PFSK-1 (cell line): Measurements from ENCODE around the gene CCN2.

Source experiments
- FOXP2 ChIP-seq: optimal IDR thresholded peaks from 2 replicates; pipeline ENCODE3; 2011; ENCODE audit warnings: borderline replicate concordance, control low read depth, inconsistent platforms; ENCODE audit not compliant: insufficient read depth; ENCODE audit errors: extremely low read length, extremely low read depth
- POLR2AphosphoS5 ChIP-seq: IDR thresholded peaks from 2 replicates; pipeline ENCODE4 v1.6.1; 2012; ENCODE audit warnings: low read depth, mild to moderate bottlenecking, control low read depth, low read length, moderate library complexity
- SIN3A ChIP-seq: IDR thresholded peaks from 2 replicates; pipeline ENCODE4 v1.6.1; 2012; ENCODE audit warnings: mild to moderate bottlenecking, low read length, moderate library complexity, borderline replicate concordance; ENCODE audit not compliant: insufficient read depth
- TAF1 ChIP-seq: IDR thresholded peaks from 2 replicates; pipeline ENCODE4 v1.6.1; 2012; ENCODE audit warnings: low read length, control low read depth, borderline replicate concordance; ENCODE audit not compliant: insufficient read depth
- TF ChIP-seq, protein P1 (sequence below), 2 experiments: IDR thresholded peaks; 2 replicates each; pipeline versions ENCODE4 v1.6.1 to v1.8.0; 2011 to 2012; ENCODE audit warnings: low read depth in 2 of 2, low read length in 2 of 2, control low read depth in 1 of 2, inconsistent platforms in 1 of 2, mild to moderate bottlenecking in 1 of 2, moderate library complexity in 1 of 2; ENCODE audit not compliant: insufficient read depth in 1 of 2

The CCN2 gene

DNA sequence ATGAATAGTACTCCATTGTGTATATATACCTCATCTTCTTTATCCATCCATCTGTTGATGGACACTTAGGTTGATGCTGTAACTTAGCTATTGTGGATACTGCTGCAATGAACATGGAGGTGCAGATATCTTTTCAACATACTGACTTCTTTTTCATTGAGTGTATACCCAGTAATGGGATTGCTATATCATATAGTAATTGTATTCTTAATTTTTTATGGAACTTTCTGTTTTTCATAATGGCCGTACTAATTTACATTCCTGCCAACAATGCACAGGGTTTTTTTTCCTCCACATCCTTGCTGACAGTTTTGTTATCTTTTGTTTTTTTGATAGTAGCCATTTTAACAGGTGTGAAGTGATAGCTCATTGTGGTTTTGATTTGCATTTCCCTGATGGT lies 5.2 kb downstream of the CCN2 start:
- TF ChIP-seq FOXP2 (no peak), TAF1 (no peak), POLR2AphosphoS5 (no peak), SIN3A (no peak)
- TF ChIP-seq, protein P1, sequence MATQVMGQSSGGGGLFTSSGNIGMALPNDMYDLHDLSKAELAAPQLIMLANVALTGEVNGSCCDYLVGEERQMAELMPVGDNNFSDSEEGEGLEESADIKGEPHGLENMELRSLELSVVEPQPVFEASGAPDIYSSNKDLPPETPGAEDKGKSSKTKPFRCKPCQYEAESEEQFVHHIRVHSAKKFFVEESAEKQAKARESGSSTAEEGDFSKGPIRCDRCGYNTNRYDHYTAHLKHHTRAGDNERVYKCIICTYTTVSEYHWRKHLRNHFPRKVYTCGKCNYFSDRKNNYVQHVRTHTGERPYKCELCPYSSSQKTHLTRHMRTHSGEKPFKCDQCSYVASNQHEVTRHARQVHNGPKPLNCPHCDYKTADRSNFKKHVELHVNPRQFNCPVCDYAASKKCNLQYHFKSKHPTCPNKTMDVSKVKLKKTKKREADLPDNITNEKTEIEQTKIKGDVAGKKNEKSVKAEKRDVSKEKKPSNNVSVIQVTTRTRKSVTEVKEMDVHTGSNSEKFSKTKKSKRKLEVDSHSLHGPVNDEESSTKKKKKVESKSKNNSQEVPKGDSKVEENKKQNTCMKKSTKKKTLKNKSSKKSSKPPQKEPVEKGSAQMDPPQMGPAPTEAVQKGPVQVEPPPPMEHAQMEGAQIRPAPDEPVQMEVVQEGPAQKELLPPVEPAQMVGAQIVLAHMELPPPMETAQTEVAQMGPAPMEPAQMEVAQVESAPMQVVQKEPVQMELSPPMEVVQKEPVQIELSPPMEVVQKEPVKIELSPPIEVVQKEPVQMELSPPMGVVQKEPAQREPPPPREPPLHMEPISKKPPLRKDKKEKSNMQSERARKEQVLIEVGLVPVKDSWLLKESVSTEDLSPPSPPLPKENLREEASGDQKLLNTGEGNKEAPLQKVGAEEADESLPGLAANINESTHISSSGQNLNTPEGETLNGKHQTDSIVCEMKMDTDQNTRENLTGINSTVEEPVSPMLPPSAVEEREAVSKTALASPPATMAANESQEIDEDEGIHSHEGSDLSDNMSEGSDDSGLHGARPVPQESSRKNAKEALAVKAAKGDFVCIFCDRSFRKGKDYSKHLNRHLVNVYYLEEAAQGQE (IDR thresholded peaks at IDR 0.05; ENCODE audit: insufficient read depth in 1 of 2, low read depth in 2 of 2, low read length in 2 of 2): no peak

DNA sequence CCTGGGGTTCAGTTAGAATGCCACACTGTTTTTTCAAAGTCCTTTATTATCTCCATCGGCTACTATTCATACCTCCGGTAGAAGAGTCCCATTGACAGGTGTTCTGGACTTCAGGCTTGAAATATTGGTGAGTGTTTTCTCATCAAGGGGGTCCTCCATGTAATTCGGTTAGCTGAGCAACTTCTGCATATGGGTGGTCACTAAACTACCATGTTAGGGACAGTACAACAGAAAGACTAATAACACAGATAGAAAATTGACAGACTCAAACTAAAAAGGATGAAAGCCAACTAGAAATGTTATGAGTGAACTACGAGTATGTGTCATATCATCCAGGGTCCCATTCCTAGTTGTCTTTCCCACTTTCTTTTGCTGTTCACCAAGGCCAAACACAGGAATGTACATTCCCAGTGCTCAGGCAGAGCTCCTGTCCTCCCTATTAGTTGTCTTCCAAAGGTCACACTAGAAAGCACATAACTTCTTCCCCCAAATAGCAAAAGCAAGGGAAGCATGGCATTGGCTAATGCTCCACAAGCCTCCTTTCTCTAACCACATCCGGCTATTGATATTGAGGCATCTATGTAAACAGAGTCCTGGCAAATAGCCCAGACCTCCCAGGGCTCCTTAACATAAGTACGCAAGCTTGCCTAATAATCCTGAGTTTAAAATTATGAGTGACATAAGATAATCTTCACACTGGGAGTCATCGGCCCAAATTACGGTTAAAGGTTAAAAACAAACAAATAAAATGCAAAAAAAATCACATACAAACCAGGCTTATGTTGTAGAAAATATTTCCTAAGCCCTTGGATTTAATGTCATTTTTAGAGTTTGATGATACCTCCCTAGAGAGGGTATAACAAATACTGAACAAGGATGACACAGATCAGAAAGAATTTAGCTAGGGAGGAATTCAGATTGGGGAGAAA lies 13.2 kb downstream of the CCN2 start:
- no peak for TF ChIP-seq TAF1
- no peak; the same call in 1 of the 2 replicates for TF ChIP-seq POLR2AphosphoS5
- peak; percentile 74 for TF ChIP-seq FOXP2
- 0 out of 2 replicates have a peak, but pooled peaks have one; percentile 61 for TF ChIP-seq SIN3A
- TF ChIP-seq, protein P1 (IDR thresholded peaks at IDR 0.05; ENCODE audit: insufficient read depth in 1 of 2, low read depth in 2 of 2, low read length in 2 of 2): peak in 1 of 2 experiments; percentile 69; a peak in 1 of 4 replicates

DNA sequence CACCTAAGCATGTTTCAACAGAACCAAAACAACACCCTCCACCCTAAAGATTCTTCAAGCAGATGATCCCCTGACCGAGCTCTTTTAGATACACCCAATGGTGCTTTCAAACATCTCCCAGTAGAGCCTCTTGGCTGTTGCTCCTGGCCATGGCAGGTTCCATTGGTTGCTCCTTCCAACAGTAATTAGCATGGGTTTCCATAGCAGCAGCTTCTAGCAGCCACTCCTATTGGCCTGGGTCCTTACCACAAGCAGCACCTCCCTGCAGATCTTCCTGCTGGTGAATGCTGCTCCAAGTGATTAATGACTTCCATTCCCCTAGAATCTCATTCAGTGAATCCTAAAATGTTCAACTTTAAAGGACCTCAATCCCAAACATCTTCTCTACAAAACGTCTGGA lies 13.9 kb downstream of the CCN2 start:
- TF ChIP-seq FOXP2 (no peak), TAF1 (no peak), POLR2AphosphoS5 (no peak), SIN3A (no peak)
- TF ChIP-seq, protein P1 (IDR thresholded peaks at IDR 0.05; ENCODE audit: insufficient read depth in 1 of 2, low read depth in 2 of 2, low read length in 2 of 2): no peak

DNA sequence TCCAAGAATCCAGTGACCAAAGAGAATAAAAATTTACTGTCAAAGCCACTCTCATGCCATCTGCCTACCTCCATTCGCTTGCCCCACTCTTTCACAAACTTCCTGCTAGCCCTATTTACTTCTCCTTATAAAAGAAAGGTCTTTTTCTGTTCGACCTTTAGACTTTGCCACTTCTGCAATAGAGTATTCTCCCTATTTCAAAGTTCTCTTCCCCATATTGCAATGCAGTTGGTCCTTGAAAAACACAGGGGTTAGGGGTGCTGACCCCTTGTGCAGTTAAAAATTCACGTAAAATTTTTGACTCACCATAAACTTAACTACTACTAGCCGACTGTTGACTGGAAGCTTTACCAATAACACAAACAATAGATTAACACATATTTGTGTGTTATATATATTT lies 15.0 kb downstream of the CCN2 start:
- no peak for TF ChIP-seq SIN3A
- no peak for TF ChIP-seq TAF1
- TF ChIP-seq POLR2AphosphoS5: no peak
- TF ChIP-seq FOXP2: no peak
- TF ChIP-seq, protein P1 (IDR thresholded peaks at IDR 0.05; ENCODE audit: insufficient read depth in 1 of 2, low read depth in 2 of 2, low read length in 2 of 2): no peak
